Measurements from ENCODE around the gene CENPV.

Gene CENPV

GRCh38 chr17:16306211-16306610, 47.1 kb downstream of the CENPV start:
- Histone ChIP-seq H3K36me3 (ENCODE audit: control insufficient read depth, insufficient read depth, low read length) (no peaks in the 10 kb centered on the region), H3K4me3 (ENCODE audit: low read depth, low read length) (no peak overlapping the region), H3K4me1 (no peaks in the 10 kb centered on the region), H3K27me3 (ENCODE audit: control insufficient read depth, insufficient read depth, low read length) (no peaks in the 10 kb centered on the region), H3K9ac (no peak overlapping the region), H3K4me2 (ENCODE audit: low read length) (no peak overlapping the region), H3K27ac (no peak overlapping the region), H3K79me2 (peaks cover 2% of the 10 kb centered on the region), H3K9me3 (ENCODE audit: control insufficient read depth, low read length) (no peaks in the 10 kb centered on the region), H2AFZ (no peak overlapping the region)
- TF ChIP-seq CTCF (IDR thresholded peaks at IDR 0.05), result no peak

GRCh38 chr17:16304830-16305229, 48.4 kb downstream of the CENPV start:
- Histone ChIP-seq H3K9me3 (ENCODE audit: control insufficient read depth, low read length) (no peaks in the 10 kb centered on the region), H3K36me3 (ENCODE audit: control insufficient read depth, insufficient read depth, low read length) (no peaks in the 10 kb centered on the region), H3K9ac (no peak overlapping the region), H3K79me2 (peaks cover 2% of the 10 kb centered on the region), H3K4me2 (ENCODE audit: low read length) (no peak overlapping the region), H3K27ac (no peak overlapping the region), H3K27me3 (ENCODE audit: control insufficient read depth, insufficient read depth, low read length) (no peaks in the 10 kb centered on the region), H3K4me3 (ENCODE audit: low read depth, low read length) (no peak overlapping the region), H2AFZ (no peak overlapping the region), H3K4me1 (no peaks in the 10 kb centered on the region)
- no peak for TF ChIP-seq CTCF (IDR thresholded peaks at IDR 0.05)

GRCh38 chr17:16302856-16303255, 50.4 kb downstream of the CENPV start:
- Histone ChIP-seq H3K9ac (no peak overlapping the region), H3K27ac (no peak overlapping the region), H3K27me3 (ENCODE audit: control insufficient read depth, insufficient read depth, low read length) (no peaks in the 10 kb centered on the region), H3K4me2 (ENCODE audit: low read length) (no peak overlapping the region), H2AFZ (no peak overlapping the region), H3K79me2 (peaks cover 2% of the 10 kb centered on the region), H3K9me3 (ENCODE audit: control insufficient read depth, low read length) (no peaks in the 10 kb centered on the region), H3K36me3 (ENCODE audit: control insufficient read depth, insufficient read depth, low read length) (no peaks in the 10 kb centered on the region), H3K4me3 (ENCODE audit: low read depth, low read length) (no peak overlapping the region), H3K4me1 (peaks cover 5% of the 10 kb centered on the region)
- TF ChIP-seq CTCF (IDR thresholded peaks at IDR 0.05), result no peak

- H3K36me3 ChIP-seq (ENCODE audit: control insufficient read depth, insufficient read depth, low read length), result no peaks in the 10 kb centered on the region
Measured at GRCh38 chr17:16301963-16302855, 51.1 kb downstream of the CENPV start.

More at GRCh38 chr17:16301963-16302855, 51.1 kb downstream of the CENPV start:
- Histone ChIP-seq H3K9me3 (ENCODE audit: control insufficient read depth, low read length) (no peaks in the 10 kb centered on the region), H3K27me3 (ENCODE audit: control insufficient read depth, insufficient read depth, low read length) (no peaks in the 10 kb centered on the region), H3K79me2 (no peaks in the 10 kb centered on the region), H3K4me3 (ENCODE audit: low read depth, low read length) (no peak overlapping the region), H3K9ac (no peak overlapping the region), H2AFZ (no peak overlapping the region), H3K4me2 (ENCODE audit: low read length) (no peak overlapping the region), H3K4me1 (peaks cover 5% of the 10 kb centered on the region), H3K27ac (no peak overlapping the region)
- TF ChIP-seq CTCF (IDR thresholded peaks at IDR 0.05), result no peak
